ENCODE results near the gene CERS5.

The CERS5 gene

GRCh38 chr12:50147281-50147680 lies 19.9 kb downstream of the CERS5 start:
- DNase-seq (no peak), ATAC-seq (replicated peaks) (no peak)
- Mint-ChIP-seq H3K4me3 (no peak overlapping the region), H3K9me3 (no peaks in the 10 kb centered on the region), H3K27ac (no peak overlapping the region), H3K4me1 (ENCODE audit: low read depth in 2 of 2) (peaks cover 5 to 24% of the 10 kb centered on the region in 2 donors), H3K27me3 (no peaks in the 10 kb centered on the region), H3K36me3 (ENCODE audit: insufficient read depth) (peaks cover 18% of the 10 kb centered on the region)

GRCh38 chr12:50145439-50145838 lies 21.7 kb downstream of the CERS5 start:
- no peak overlapping the region for H3K27ac Mint-ChIP-seq
- DNase-seq = no peak
- H3K36me3 Mint-ChIP-seq (ENCODE audit: insufficient read depth) = peaks cover 36% of the 10 kb centered on the region
- no peaks in the 10 kb centered on the region for H3K27me3 Mint-ChIP-seq
- peaks cover 0 to 15% of the 10 kb centered on the region in 2 donors for H3K4me1 Mint-ChIP-seq (ENCODE audit: low read depth in 2 of 2)
- ATAC-seq (replicated peaks) = no peak
- H3K4me3 Mint-ChIP-seq = no peak overlapping the region
- no peaks in the 10 kb centered on the region for H3K9me3 Mint-ChIP-seq

GRCh38 chr12:50142993-50143392 lies 24.2 kb downstream of the CERS5 start:
- Mint-ChIP-seq H3K27me3 (no peaks in the 10 kb centered on the region), H3K4me1 (ENCODE audit: low read depth in 2 of 2) (peaks cover 0 to 4% of the 10 kb centered on the region in 2 donors), H3K36me3 (ENCODE audit: insufficient read depth) (peaks cover 43% of the 10 kb centered on the region), H3K4me3 (no peak overlapping the region), H3K9me3 (no peaks in the 10 kb centered on the region), H3K27ac (peak overlapping the region in 1 of 2 donors; percentile 8)
- DNase-seq (no peak), ATAC-seq (replicated peaks) (no peak)

GRCh38 chr12:50132505-50133135 lies 34.5 kb downstream of the CERS5 start:
- ATAC-seq (replicated peaks) (peak; percentile 61), DNase-seq (no peak)
- peaks cover 12 to 14% of the 10 kb centered on the region in 2 donors for H3K4me1 Mint-ChIP-seq (ENCODE audit: low read depth in 2 of 2)
- H3K4me3 Mint-ChIP-seq = no peak overlapping the region
- H3K9me3 Mint-ChIP-seq = no peaks in the 10 kb centered on the region
- H3K27ac Mint-ChIP-seq = peak overlapping the region in 1 of 2 donors; percentile 65
- H3K27me3 Mint-ChIP-seq = no peaks in the 10 kb centered on the region
- H3K36me3 Mint-ChIP-seq (ENCODE audit: insufficient read depth) = peaks cover 81% of the 10 kb centered on the region

- Mint-ChIP-seq H3K27ac (no peak overlapping the region), H3K36me3 (ENCODE audit: insufficient read depth) (peaks cover 93% of the 10 kb centered on the region), H3K27me3 (no peaks in the 10 kb centered on the region), H3K4me1 (ENCODE audit: low read depth in 2 of 2) (peaks cover 15 to 27% of the 10 kb centered on the region in 2 donors), H3K9me3 (no peaks in the 10 kb centered on the region), H3K4me3 (no peak overlapping the region)
- DNase-seq = no peak
- ATAC-seq (replicated peaks) = no peak
Observed at GRCh38 chr12:50129290-50129689, 37.9 kb downstream of the CERS5 start.

GRCh38 chr12:50127546-50127945 lies 39.6 kb downstream of the CERS5 start:
- Mint-ChIP-seq H3K4me3 (no peak overlapping the region), H3K27ac (peak overlapping the region in 1 of 2 donors; percentile 53), H3K36me3 (ENCODE audit: insufficient read depth) (peaks cover 96% of the 10 kb centered on the region)

GRCh38 chr12:50123203-50123602 lies 44.0 kb downstream of the CERS5 start:
- no peak overlapping the region for H3K4me3 Mint-ChIP-seq
- no peaks in the 10 kb centered on the region for H3K27me3 Mint-ChIP-seq
- peak overlapping the region in 1 of 2 donors; percentile 74 for H3K27ac Mint-ChIP-seq
- H3K4me1 Mint-ChIP-seq (ENCODE audit: low read depth in 2 of 2) = peaks cover 26 to 39% of the 10 kb centered on the region in 2 donors
- no peaks in the 10 kb centered on the region for H3K9me3 Mint-ChIP-seq
- DNase-seq (no peak), ATAC-seq (replicated peaks) (no peak)
- H3K36me3 Mint-ChIP-seq (ENCODE audit: insufficient read depth) = peaks cover 88% of the 10 kb centered on the region

More at GRCh38 chr12:50127546-50127945, 39.6 kb downstream of the CERS5 start:
- peaks cover 17 to 33% of the 10 kb centered on the region in 2 donors for H3K4me1 Mint-ChIP-seq (ENCODE audit: low read depth in 2 of 2)
- ATAC-seq (replicated peaks) = no peak
- H3K27me3 Mint-ChIP-seq = no peaks in the 10 kb centered on the region
- DNase-seq = no peak
- H3K9me3 Mint-ChIP-seq = no peaks in the 10 kb centered on the region

GRCh38 chr12:50121641-50122040 lies 45.5 kb downstream of the CERS5 start:
- peak overlapping the region in 1 of 2 donors; percentile 3 for H3K27ac Mint-ChIP-seq
- H3K9me3 Mint-ChIP-seq = no peaks in the 10 kb centered on the region
- peaks cover 88% of the 10 kb centered on the region for H3K36me3 Mint-ChIP-seq (ENCODE audit: insufficient read depth)
- no peak for DNase-seq
- H3K27me3 Mint-ChIP-seq = no peaks in the 10 kb centered on the region
- peaks cover 25 to 41% of the 10 kb centered on the region in 2 donors for H3K4me1 Mint-ChIP-seq (ENCODE audit: low read depth in 2 of 2)
- H3K4me3 Mint-ChIP-seq = no peak overlapping the region
- no peak for ATAC-seq (replicated peaks)

GRCh38 chr12:50120953-50121352 lies 46.2 kb downstream of the CERS5 start:
- no peak for ATAC-seq (replicated peaks)
- H3K36me3 Mint-ChIP-seq (ENCODE audit: insufficient read depth) = peaks cover 84% of the 10 kb centered on the region
- no peak for DNase-seq
- no peaks in the 10 kb centered on the region for H3K9me3 Mint-ChIP-seq
- peak overlapping the region in 1 of 2 donors; percentile 3 for H3K27ac Mint-ChIP-seq
- peaks cover 30 to 47% of the 10 kb centered on the region in 2 donors for H3K4me1 Mint-ChIP-seq (ENCODE audit: low read depth in 2 of 2)
- H3K27me3 Mint-ChIP-seq = no peaks in the 10 kb centered on the region
- H3K4me3 Mint-ChIP-seq = no peak overlapping the region

GRCh38 chr12:50120521-50120920 lies 46.6 kb downstream of the CERS5 start:
- H3K4me3 Mint-ChIP-seq = no peak overlapping the region
- H3K27ac Mint-ChIP-seq = no peak overlapping the region
- peaks cover 85% of the 10 kb centered on the region for H3K36me3 Mint-ChIP-seq (ENCODE audit: insufficient read depth)
- ATAC-seq (replicated peaks) = no peak
- no peaks in the 10 kb centered on the region for H3K27me3 Mint-ChIP-seq
- DNase-seq = no peak
- no peaks in the 10 kb centered on the region for H3K9me3 Mint-ChIP-seq
- peaks cover 30 to 47% of the 10 kb centered on the region in 2 donors for H3K4me1 Mint-ChIP-seq (ENCODE audit: low read depth in 2 of 2)

GRCh38 chr12:50119387-50119786 lies 47.8 kb downstream of the CERS5 start:
- Mint-ChIP-seq H3K27ac (no peak overlapping the region), H3K36me3 (ENCODE audit: insufficient read depth) (peaks cover 86% of the 10 kb centered on the region)

GRCh38 chr12:50117057-50117622 lies 50.0 kb downstream of the CERS5 start:
- Mint-ChIP-seq H3K4me3 (peak overlapping the region; percentile 19 to 49), H3K36me3 (ENCODE audit: insufficient read depth) (peaks cover 78% of the 10 kb centered on the region), H3K4me1 (ENCODE audit: low read depth in 2 of 2) (peaks cover 34 to 48% of the 10 kb centered on the region in 2 donors), H3K27me3 (no peaks in the 10 kb centered on the region), H3K27ac (peak overlapping the region; percentile 58 to 60), H3K9me3 (no peaks in the 10 kb centered on the region)
- no peak for DNase-seq
- ATAC-seq (replicated peaks) = no peak

More at GRCh38 chr12:50119387-50119786, 47.8 kb downstream of the CERS5 start:
- Mint-ChIP-seq H3K27me3 (no peaks in the 10 kb centered on the region), H3K4me1 (ENCODE audit: low read depth in 2 of 2) (peaks cover 33 to 46% of the 10 kb centered on the region in 2 donors), H3K4me3 (no peak overlapping the region), H3K9me3 (no peaks in the 10 kb centered on the region)
- ATAC-seq (replicated peaks) = no peak
- no peak for DNase-seq

- Mint-ChIP-seq H3K27ac (peak overlapping the region; percentile 96 to 98), H3K27me3 (no peaks in the 10 kb centered on the region), H3K4me1 (ENCODE audit: low read depth in 2 of 2) (peaks cover 32 to 40% of the 10 kb centered on the region in 2 donors), H3K9me3 (no peaks in the 10 kb centered on the region), H3K4me3 (peak overlapping the region; percentile 94 to 99), H3K36me3 (ENCODE audit: insufficient read depth) (peaks cover 46% of the 10 kb centered on the region)
- ATAC-seq (replicated peaks) (no peak), DNase-seq (no peak)
Observed at GRCh38 chr12:50112456-50113218, 54.5 kb downstream of the CERS5 start.

Data from effector memory CD8-positive, alpha-beta T cell (primary cell).